ENCODE results near the gene MTHFSD. TPM values are rescaled to one million over a fixed set of nuclear protein-coding genes. Genes with fewer than 3 reads are reported as not detected.

Gene MTHFSD
- total and polyA plus RNA-seq, 2 of the 8 experiments (the other 6 are each of a cell fraction or from before 2014, with no cell fraction given) = 7.1 to 9.8 TPM

GRCh38 chr16:86590501-86591144 lies 35.6 kb upstream of the MTHFSD start:
- Histone ChIP-seq H3K4me1 (replicated peaks in 1 of 4; ENCODE audit: control insufficient read depth in 3 of 4, insufficient read depth in 4 of 4, low read length in 3 of 4) (no peaks in the 10 kb centered on the region; a peak in 1 of 7 replicates), H3K23ac (ENCODE audit: insufficient read length) (no peak overlapping the region), H2BK20ac (ENCODE audit: low read length) (no peak overlapping the region), H3K4ac (replicated peaks; ENCODE audit: insufficient read length, low read depth, low read length) (no peak overlapping the region), H3K79me2 (ENCODE audit: control insufficient read depth in 1 of 2, insufficient read depth in 2 of 2, low read length in 2 of 2) (no peaks in the 10 kb centered on the region), H4K91ac (replicated peaks; ENCODE audit: insufficient read length, low read length) (no peak overlapping the region), H4K8ac (ENCODE audit: extremely low read depth, insufficient read depth, low read length) (no peak overlapping the region), H2BK15ac (ENCODE audit: low read length) (no peak overlapping the region), H4K20me1 (replicated peaks in 1 of 2; ENCODE audit: control insufficient read depth in 1 of 2, insufficient read depth in 2 of 2, low read length in 2 of 2) (peaks cover 0 to 8% of the 10 kb centered on the region in 2 experiments), H2AFZ (ENCODE audit: low read length) (no peak overlapping the region), H3K18ac (ENCODE audit: extremely low read depth, low read length) (no peak overlapping the region), H3K9ac (replicated peaks in 1 of 4; ENCODE audit: extremely low read depth in 1 of 4, low read depth in 3 of 4, low read length in 3 of 4) (no peak overlapping the region), H2BK12ac (ENCODE audit: low read depth, low read length) (no peak overlapping the region), H4K5ac (ENCODE audit: insufficient read length, low read depth, low read length) (no peak overlapping the region), H3K4me3 (ENCODE audit: extremely low read depth in 1 of 4, insufficient read depth in 2 of 4, low read depth in 3 of 4, low read length in 4 of 4) (no peak overlapping the region), H3K79me1 (ENCODE audit: low read depth, low read length) (no peaks in the 10 kb centered on the region), H3K36me3 (ENCODE audit: control insufficient read depth in 2 of 4, insufficient read depth in 4 of 4, low read length in 3 of 4) (no peaks in the 10 kb centered on the region), H3K56ac (replicated peaks; ENCODE audit: insufficient read length, low read depth, low read length) (no peak overlapping the region), H3K14ac (ENCODE audit: insufficient read length) (no peak overlapping the region), H2BK5ac (ENCODE audit: low read depth, low read length) (no peak overlapping the region), H3K27ac (ENCODE audit: low read depth, low read length) (no peak overlapping the region), H3K27me3 (replicated peaks in 1 of 4; ENCODE audit: control insufficient read depth in 3 of 4, extremely low read depth in 1 of 4, insufficient read depth in 3 of 4, low read length in 3 of 4) (peaks cover 0 to 3% (median 0%) of the 10 kb centered on the region in 4 experiments; a peak in 3 of 7 replicates), H3K23me2 (ENCODE audit: low read depth, low read length) (peaks cover 17% of the 10 kb centered on the region; the same call in 1 of the 2 replicates), H2BK120ac (replicated peaks; ENCODE audit: low read depth, low read length) (no peak overlapping the region), H2AK5ac (ENCODE audit: low read depth, low read length) (no peak overlapping the region), H3K9me3 (ENCODE audit: insufficient read depth in 2 of 2, low read depth in 1 of 2, low read length in 1 of 2) (no peaks in the 10 kb centered on the region), H3K4me2 (ENCODE audit: insufficient read depth in 1 of 2, low read depth in 2 of 2, low read length in 2 of 2) (no peak overlapping the region)
- FAIRE-seq (no peak), DNase-seq (ENCODE audit: low read depth in 1 of 2, low spot score in 2 of 2) (no peak)
- TF ChIP-seq CTBP2 (IDR thresholded peaks at IDR 0.05; ENCODE audit: borderline replicate concordance, insufficient read depth, insufficient read length, low read length) = no peak
- TF ChIP-seq SIN3A (conservative IDR thresholded peaks at IDR 0.05 in 1 of 2, IDR thresholded peaks at IDR 0.05 in 1 of 2; ENCODE audit: low read depth in 1 of 2, low read length in 2 of 2) = no peak
- TF ChIP-seq TEAD4 (IDR thresholded peaks at IDR 0.05; ENCODE audit: low read depth, low read length) = no peak
- TF ChIP-seq CEBPB (IDR thresholded peaks at IDR 0.05; ENCODE audit: low read depth, low read length) = no peak
- no peak for TF ChIP-seq KDM1A (IDR thresholded peaks at IDR 0.05; ENCODE audit: borderline replicate concordance, low read length)
- TF ChIP-seq CBX5 (IDR thresholded peaks at IDR 0.05; ENCODE audit: low read depth, low read length) = no peak
- TF ChIP-seq SAP30 (IDR thresholded peaks at IDR 0.05; ENCODE audit: insufficient read depth, insufficient replicate concordance, low read length) = no peak
- no peak for TF ChIP-seq JUND (IDR thresholded peaks at IDR 0.05; ENCODE audit: low read length)
- TF ChIP-seq POLR2AphosphoS5 (IDR thresholded peaks at IDR 0.05; ENCODE audit: low read depth, low read length) = no peak
- no peak for TF ChIP-seq NRF1 (IDR thresholded peaks at IDR 0.05; ENCODE audit: low read depth, low read length)
- TF ChIP-seq SP1 (IDR thresholded peaks at IDR 0.05; ENCODE audit: low read depth, low read length) = no peak
- TF ChIP-seq YY1 (IDR thresholded peaks at IDR 0.05; ENCODE audit: low read depth, low read length) = no peak
- POLR2A ChIA-PET (ENCODE audit: partially characterized antibody) = no interaction called here
- CTCF ChIA-PET (ENCODE audit: partially characterized antibody) = interaction anchor here (0.5 to 1.4 kb wide), 3 partner anchors 14 to 177 kb away, joined by 3 to 6 read pairs (median 4); no protein-coding TSS in a partner anchor
- 92% methylated on average over 4 of the region's 4 CpGs; no CpG with 5 or more reads in 1 of the 2 experiments for WGBS, 2 experiments (ENCODE audit: extremely low coverage in 1 of 2, insufficient coverage in 1 of 2, insufficient read length in 1 of 2, insufficient replicate concordance in 2 of 2, low coverage in 1 of 2, low lambda C conversion rate in 2 of 2, missing lambda C conversion rate in 1 of 2)

Data from H1 (cell line).